G401 (cell line): ENCODE results near the gene FGF2. TPM values are rescaled to one million over a fixed set of nuclear protein-coding genes. Genes with fewer than 3 reads are reported as not detected.
"Not testable (repeated sequence)": the region's sequence is repeated elsewhere in the genome, so short reads cannot be mapped to it uniquely, and the experiment has no call there.

Experiments
- DNase-seq: peaks from one replicate; pipeline ENCODE4 v3.0.0-alpha.2; 2015; ENCODE audit warnings: low spot score
- in situ Hi-C: cut with HindIII; loops from 2 replicates; pipeline ENCODE4 v1.10.0; 2016; ENCODE audit warnings: low sequenced_read_pairs, mixed read lengths
- total RNA-seq: library from RNA; depleted of rRNA; stranded (reverse); fragments of >200 nt; shearing (Covaris generic); gene quantifications from 2 replicates; pipeline ENCODE4 v1.2.3, GENCODE V29; 2014

Gene FGF2
- total RNA-seq, 1 experiment from 2014 or later: 47.5 TPM

DNA sequence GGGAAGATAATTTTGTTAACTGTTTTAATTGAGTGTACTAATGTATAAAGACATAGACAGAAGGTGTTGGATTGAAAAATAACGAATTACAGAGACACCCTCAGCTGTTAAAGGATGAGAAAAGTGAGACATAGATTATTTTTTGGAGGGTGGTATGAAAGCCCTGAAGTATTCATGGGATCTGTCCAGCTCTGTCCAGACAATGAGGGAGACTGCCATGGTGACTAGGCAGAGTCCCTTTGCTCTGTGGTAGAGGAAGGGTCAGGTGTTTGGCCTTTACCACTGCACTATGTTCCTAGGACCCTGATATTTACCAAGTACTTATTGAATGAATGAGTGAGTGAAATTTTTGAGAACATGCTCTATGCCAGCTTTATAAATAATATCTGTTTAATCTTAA lies 11.4 kb downstream of the FGF2 start:
- in situ Hi-C loops: no loop called here
- no peak for DNase-seq

DNA sequence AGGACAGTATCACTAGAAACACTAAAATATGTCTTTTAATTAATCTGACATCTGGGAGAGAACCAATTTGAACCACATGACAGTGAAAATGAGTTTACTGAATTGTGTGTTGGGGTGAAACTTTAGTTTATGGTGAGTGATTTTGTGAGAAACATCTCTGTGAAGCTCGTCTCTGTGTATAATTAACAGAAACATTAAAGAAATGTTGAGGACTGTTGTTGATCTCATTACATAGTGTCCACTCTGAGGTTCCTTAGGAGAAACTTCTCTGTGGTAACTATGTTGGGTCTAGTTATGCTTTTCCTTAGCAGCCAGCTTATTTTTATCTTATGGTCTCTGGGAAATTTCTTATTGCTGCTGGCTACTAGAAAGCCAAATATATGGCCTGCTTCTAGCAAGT lies 15.8 kb downstream of the FGF2 start:
- in situ Hi-C loops: no loop called here
- DNase-seq: no peak

DNA sequence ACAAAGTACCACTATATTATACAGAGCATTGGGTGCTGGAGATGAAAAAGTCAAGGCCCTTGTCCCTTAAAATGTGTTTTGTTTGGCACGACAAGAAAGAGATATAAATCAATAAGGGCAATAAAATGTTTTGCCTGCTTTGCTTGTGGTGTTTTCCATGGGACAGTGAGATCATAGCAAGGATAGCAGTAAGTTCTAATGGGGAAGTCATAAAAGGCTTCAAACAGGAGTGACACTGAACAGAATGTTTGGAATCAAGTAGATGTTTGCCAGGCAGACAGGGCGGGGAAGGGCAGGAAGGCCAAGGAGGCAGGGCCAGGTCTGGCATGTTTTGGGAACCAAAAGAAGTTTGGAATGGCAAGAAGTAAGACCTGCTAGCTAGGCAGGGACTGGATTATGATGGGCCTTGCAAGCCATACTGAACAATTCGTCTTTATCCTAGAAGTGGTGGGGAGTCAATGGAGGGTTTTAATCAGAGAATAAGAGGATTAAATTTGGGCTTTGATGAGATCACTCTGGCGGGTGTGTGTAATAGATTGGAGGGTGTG lies 16.4 kb downstream of the FGF2 start:
- in situ Hi-C loops: no loop called here
- no peak for DNase-seq

DNA sequence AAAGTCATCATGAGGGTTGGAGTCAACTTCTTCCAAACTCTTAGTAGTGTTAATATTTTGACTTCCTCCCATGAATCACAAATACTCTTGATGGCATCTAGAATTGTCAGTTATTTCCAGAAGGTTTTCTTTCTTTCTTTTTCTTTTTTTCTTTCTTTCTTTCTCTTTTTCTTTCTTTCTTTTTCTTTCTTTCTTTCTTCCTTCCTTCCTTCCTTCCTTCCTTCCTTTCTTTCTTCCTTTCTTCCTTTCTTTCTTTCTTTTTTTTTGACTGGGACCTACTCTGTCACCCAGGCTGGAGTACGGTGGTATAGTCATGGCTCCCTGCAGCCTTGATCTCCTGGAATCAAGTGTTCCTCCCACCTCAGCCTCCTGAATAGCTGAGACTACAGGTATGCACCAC lies 17.8 kb downstream of the FGF2 start:
- DNase-seq: not testable (repeated sequence)

DNA sequence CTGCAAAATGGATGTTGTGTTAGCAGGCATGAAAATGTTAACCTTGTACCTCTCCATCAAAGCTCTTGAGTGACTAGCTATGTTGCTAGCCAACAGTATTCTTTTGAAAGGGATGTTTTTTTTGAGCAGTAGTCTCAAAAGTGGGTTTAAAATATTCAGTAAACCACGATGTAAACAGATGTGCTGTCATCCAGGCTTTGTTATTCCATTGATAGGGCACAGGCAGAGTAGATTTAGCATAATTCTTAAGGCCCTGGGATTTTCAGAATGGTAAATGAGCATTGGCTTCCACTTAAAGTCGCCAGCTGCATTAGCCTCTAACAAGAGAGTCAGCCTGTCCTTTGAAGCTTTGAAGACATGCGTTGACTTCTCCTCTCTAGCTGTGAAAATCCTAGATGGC lies 18.4 kb downstream of the FGF2 start:
- in situ Hi-C loops: no loop called here
- no peak for DNase-seq

More for the DNA sequence above, 17.8 kb downstream of the FGF2 start:
- in situ Hi-C loops: not testable (repeated sequence)

DNA sequence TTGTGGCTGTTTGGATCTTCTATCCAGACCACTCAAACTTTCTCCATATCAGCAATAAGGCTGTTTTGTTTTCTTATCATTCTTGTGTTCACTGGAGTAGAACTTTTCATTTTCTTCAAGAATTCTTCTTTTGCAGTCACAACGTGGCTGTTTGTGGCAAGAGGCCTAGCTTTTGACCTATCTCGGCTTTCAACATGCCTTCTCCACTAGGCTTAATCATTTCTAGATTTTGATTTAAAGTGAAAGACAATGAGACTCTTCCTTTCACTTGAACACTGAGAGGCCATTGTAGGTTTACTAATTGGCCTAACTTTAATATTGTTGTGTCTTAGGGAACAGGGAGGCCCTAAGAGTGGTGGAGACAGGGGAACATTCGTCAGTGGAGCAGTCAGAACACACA lies 19.1 kb downstream of the FGF2 start:
- in situ Hi-C loops: no loop called here
- no peak for DNase-seq

DNA sequence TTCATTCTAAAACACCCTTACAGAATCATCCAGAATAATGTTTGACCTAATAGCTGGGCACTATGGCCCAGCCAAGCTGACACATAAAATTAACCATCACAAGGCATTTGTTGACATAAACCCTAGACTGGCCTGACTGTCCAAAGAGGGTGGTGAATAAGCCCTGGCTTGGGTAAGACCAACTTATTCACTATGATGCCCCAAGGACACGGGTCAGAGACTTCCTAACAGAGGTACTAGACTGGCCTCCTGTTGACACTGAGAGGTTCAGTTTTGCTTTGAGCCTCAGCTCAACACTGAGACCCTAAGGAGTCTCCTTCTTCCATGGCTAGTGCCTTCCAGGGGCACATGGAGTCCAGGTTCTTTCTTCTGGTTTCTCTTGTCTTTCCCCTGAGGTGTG lies 21.3 kb downstream of the FGF2 start:
- in situ Hi-C loops: no loop called here
- DNase-seq: no peak

DNA sequence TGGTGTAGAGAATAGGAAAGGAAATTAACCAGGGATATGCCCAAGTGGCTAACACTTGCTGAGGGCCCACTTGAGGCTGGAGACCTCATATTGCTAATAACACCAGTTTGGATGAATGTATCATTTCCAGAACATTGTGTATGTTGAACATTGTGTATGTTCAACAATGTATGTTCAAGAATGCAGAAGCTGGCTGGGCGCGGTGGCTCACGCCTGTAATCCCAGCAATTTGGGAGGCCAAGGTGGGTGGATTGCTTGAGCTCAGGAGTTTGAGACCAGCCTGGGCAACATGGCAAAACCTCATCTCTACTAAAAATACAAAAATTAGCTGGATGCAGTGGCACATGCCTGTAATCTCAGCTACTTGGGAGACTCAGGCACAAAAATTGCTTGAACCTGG lies 23.2 kb downstream of the FGF2 start:
- in situ Hi-C loops, DNase-seq: not testable (repeated sequence)

DNA sequence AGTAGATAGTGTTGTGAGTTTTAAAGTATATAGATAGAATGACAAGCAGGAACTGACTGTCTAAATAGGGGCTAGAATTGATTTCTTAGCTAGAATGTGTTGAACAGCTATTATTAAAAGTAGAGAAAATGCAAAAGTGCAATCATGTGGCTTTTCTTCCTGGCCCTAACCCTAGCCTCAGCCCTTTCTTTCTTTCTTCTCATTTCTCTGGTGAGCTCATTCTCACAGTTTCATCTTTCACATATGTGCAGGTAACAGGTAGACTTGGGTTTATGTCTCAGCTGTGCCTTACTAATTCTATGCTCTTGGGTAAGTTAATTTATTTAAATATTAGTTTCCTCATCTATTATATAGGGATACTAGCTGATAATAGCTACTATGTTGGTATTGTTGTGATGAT lies 24.9 kb downstream of the FGF2 start:
- in situ Hi-C loops: no loop called here
- no peak for DNase-seq

DNA sequence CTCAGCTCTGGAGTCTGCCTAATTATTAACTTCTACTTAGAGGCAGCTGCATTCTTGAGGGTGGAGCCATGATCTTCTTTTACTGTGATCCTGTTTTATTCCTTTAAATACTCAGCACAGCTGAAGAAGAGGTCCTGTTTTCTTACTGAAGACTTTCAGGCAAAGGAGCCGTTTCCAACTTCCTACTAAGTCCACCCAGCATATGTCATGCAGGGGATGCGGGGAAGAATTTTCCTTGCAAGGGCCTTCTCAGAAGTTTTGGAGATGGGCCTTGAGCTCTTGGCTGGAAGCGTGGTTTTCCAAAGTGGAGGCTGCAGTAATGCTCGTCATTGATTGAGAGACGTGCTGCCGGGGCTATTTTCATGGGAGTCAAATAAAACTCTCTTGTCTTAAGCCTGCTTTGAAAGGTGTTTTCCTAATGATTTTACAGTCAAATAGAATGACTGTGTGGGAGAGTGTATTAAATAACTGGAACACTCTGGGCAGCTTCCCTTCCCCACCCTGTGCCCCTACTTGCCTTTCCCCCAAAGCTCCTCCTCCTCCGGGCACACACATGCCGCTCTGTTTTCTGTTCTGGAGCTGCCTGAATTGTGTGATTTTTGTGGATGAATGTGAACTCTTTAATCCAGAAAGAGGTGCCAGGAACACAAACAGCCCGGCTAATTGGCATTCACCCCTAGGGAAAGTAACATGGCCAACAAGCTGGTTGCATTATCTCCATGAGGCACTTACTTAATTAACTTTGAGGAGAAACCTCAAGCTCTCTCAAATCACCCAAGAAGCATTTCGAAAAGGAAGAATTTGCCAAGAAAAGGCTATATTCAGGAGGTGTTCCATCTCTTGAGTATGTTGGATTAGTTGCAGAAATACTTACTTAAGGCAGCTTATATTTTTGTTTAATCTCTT lies 28.1 kb downstream of the FGF2 start:
- in situ Hi-C loops: no loop called here
- peak; percentile 48 for DNase-seq

DNA sequence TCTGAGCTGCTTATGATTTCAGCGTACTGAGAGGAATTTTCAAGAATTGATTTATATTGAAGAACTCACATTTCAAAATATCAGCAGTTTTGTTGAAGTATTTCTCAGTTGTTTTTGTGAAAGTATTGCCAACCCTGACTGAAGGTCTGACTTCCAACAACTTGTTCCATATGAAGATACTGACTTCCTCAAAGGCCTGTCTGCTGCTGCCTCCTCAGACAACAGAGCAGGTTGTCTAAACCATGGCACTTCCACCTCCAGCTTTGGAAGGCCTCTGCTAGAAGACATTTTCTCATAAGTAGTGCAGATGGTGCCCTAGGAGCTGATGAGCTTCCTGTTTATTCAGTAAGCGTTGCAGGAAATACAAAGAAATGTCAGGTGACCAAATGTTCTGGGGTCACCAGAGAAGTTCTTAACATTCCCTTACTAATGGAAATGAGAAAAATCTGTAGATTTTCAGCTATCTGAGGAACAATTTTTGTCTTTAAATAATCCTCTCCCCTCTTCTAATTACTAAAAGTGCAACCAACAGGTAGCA lies 28.8 kb downstream of the FGF2 start:
- DNase-seq: peak; percentile 4
- in situ Hi-C loops: no loop called here

DNA sequence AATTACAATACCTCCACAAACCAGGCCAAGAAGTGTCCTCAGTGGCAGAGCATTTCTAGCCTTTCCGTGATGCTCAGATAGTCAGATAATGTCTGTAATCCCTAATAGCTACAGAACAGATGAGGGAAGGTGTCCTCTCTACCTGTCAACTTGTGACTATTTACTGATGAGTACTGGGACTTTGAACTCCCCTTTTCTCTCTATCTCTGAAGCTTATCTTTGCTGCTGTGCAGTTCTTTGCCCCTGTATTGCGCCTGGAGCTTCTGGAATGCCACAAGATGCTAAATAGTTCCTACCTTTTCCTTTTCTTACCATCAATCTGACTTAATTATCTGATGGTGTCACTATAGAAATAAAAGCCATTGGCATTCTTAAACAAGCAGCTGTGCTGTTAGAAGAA lies 30.5 kb downstream of the FGF2 start:
- DNase-seq: no peak
- in situ Hi-C loops: no loop called here

DNA sequence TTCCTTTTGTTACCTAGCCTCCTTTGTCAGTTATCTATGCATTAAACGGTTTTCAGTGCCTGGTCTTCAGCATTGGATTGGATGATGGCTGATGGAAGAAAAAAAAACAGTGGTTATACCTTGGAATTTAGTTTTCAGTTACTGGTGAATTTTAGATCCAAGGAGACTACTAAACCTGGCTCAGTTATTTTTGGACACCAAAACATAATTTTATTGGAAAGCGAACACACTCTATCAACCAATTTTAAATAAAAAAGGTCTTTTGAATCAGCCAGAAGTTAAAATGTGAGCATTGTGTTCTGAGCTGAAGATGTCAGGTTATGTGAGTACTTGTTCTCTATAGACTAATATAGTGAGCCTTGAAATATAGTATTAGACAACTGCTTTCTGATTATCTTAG lies 32.1 kb downstream of the FGF2 start:
- no peak for DNase-seq
- in situ Hi-C loops: no loop called here

DNA sequence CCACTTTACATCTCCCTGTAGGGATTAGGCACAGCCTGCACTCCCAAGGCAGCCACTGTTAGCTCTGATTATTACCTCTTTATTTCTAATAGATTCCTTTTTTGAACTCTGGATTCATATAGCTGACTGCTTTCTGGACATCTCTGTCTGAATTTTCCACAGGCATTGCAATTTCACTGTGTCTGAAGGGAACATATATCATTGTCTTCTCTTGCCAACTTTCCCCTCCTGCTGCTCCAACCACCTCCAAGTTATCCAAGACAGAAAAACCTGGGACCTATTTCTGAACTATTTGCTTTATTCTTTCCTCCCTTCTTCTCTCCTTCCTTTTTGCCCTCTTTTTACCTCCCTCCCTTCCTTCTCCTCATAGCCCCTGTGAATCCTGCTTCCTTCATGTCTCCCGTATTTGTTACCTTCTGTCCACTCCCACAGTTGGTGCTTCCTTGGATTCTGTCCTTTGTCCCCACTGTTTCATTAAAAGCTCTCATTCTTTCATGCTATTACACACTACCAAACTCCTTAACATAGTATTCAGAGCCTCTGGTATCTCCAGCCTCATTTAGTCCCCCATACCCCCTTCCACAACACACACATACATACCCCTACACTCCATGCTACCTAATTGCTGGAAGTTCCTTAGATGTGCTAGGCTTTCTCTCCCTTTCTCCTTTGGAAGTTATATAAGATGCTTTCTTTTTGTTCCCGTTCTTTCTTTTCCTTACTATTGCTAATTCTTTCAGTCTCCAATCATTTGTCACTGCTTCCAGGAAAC lies 34.7 kb downstream of the FGF2 start:
- DNase-seq: no peak
- in situ Hi-C loops: no loop called here

DNA sequence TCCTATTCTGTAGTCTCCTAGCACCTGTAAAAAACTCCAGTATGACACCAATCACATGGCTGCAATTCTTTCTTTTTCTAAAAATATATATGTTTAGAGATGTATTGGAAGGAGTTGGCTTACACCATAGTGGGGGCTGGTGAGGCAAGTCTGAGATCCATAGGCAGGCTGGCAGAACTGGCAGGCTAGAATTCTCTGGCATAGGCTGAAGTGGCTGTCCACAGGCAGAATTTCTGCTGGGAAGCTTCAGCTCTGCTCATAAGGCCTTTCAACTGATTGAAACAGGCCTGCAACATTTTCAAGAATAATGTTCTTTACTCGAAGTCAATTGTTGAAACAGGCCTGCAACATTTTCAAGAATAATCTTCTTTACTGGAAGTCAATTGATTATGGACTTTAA lies 37.0 kb downstream of the FGF2 start:
- DNase-seq: no peak
- in situ Hi-C loops: no loop called here

DNA sequence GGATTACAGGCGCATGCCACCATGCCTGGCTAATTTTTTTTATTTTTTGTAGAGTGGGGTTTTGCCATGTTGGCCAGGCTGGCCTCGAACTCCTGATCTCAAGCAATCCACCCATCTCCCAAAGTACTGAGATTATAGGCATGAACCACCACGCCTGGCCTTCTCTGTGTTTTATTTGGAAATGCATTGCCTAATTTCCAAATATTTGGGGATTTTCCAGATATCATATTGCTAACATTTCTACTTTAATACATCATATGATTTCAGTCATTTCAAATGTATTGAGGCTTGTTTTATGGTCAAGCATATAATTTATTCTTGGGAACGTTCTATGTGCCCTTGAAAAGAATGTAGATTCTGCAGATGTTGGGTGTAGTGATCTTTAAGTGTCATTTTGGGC lies 38.8 kb downstream of the FGF2 start:
- DNase-seq: no peak
- in situ Hi-C loops: no loop called here

DNA sequence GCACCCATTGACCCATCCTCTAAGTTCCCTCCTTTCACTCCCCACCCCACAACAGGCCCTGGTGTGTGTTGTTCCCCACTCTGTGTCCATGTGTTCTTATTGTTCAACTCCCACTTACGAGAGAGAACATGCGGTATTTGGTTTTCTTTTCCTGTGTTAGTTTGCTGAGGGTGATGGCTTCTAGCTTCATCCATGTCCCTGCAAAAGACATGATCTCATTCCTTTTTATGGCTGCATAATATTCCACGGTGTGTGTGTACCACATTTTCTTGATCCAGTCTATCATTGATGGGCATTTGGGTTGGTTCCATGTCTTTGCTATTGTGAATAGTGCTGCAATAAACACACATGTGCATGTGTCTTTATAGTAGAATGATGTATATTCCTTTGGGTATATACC lies 41.6 kb downstream of the FGF2 start:
- in situ Hi-C loops: not testable (repeated sequence)

DNA sequence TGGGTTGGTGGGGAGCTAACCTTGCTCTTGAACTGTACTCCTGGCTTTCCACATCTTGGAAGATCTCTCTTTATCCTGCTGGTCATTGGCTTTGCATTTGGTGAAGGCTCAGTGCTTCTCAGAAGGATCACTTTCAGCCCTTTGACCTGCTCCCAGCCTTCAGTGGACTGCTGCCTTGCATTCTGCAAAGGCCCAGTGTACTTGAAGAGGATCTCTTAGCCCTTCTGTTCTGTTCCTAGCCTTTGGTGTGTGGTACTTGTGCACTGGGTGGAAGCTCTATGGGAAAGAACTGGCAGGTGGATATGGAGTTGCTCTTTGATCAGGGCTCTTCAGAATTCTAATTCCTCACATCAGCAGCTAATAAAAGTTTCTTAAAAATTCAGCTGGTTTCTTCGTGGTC lies 46.5 kb downstream of the FGF2 start:
- no peak for DNase-seq
- in situ Hi-C loops: no loop called here

More for the DNA sequence above, 41.6 kb downstream of the FGF2 start:
- not testable (repeated sequence) for DNase-seq

DNA sequence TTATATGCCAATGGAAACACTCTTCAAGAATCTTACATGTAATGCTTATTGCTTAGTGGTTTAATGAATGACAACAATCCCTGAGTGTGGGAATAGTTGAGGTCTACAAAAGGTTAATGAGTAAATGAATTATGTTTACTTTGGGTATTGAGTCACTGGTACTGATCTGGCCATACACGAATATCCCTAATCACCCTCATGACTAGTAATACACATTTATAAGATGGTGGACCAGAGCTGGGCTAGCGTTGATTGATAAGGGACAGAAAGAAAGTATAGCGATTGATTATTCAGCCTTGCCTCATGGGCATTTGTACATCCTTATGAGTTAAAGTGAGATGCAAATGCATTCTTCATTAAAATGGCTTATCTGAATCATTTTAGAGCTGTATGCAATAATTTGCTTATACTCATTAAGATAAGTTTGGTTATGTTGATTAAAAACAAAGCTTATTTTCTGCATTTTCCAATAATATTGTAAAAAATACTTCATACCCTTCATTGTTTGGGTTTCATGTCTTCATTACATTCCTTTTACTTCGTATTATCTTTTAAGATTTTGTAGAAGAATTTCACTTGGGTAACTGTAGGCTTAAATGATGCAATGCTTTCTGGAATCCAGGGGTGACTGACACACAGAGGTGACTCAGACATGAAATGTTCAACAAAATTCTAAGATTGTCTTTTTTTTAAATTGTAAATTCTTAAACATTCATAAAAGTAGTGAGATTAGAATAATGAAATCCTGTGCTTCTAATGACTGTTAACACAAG lies 47.4 kb downstream of the FGF2 start:
- in situ Hi-C loops: no loop called here

More for the DNA sequence above, 47.4 kb downstream of the FGF2 start:
- no peak for DNase-seq
